Lower leg skin (tissue), 4 donors: ENCODE results near the gene MVB12B. TPM values are rescaled to one million over a fixed set of nuclear protein-coding genes. Genes with fewer than 3 reads are reported as not detected.
A peak's percentile ranks its signal among the peaks of the same experiment; 100 is the strongest.

ENCODE experiments used
- DNase-seq, 2 donors: peaks; one replicate each; pipeline ENCODE4 v3.0.0-alpha.2; 2019; ENCODE audit warnings: low spot score in 2 of 2
- H3K4me3 ChIP-seq: fragments of 200-600 bp; sonication (generic); 2 replicates; pipeline ENCODE4 v1.5.1; 2017; ENCODE audit warnings: mild to moderate bottlenecking, low read depth; ENCODE audit not compliant: poor library complexity, severe bottlenecking
- CTCF ChIP-seq, 3 donors: fragments of 450-650 bp; IDR thresholded peaks; one replicate each; pipeline ENCODE4 v1.5.1; 2016; ENCODE audit warnings: antibody characterized with exemption in 3 of 3, mild to moderate bottlenecking in 3 of 3, moderate library complexity in 2 of 3
- POLR2A ChIP-seq, 2 donors: fragments of 450-650 bp; IDR thresholded peaks; one replicate each; pipeline ENCODE4 v1.6.1; 2016 to 2017; ENCODE audit warnings: antibody characterized with exemption in 2 of 2, mild to moderate bottlenecking in 1 of 2, moderate library complexity in 1 of 2
- WGBS, 2 donors: methylation state at CpG; one replicate each; pipeline ENCODE4 v1.1.5; 2018; 5-methylcytosine and 5-hydroxymethylcytosine counted together
- intact Hi-C: fragments of 100-400 bp; cut with DNase I; formaldehyde crosslinking; loops from one replicate; pipeline ENCODE4 v1.15.0; 2023; ENCODE audit warnings: low total_unique reads
- total RNA-seq, 4 donors: library from RNA; depleted of rRNA; stranded (reverse); fragments of >200 nt; gene quantifications; one replicate each; pipeline ENCODE4 v1.1.0, GENCODE V29; 2016

MVB12B gene
- total RNA-seq, 4 donors from 2014 or later: 8.6 to 12.5 (median 10.9) TPM

- TF ChIP-seq CTCF (IDR thresholded peaks at IDR 0.05) (no peak), POLR2A (IDR thresholded peaks at IDR 0.05) (no peak)
- intact Hi-C loops: no loop called here
- DNase-seq: peak in 1 of 2 donors; percentile 60
- WGBS, 2 donors: 91 to 95% methylated on average over 14 of the region's 14 CpGs
- H3K4me3 ChIP-seq: no peak overlapping the region
Measured at GRCh38 chr9:126453156-126453963, 126.7 kb downstream of the MVB12B start.

- intact Hi-C loops: no loop called here
- DNase-seq: peak in 1 of 2 donors; percentile 40
- no peak for TF ChIP-seq POLR2A (IDR thresholded peaks at IDR 0.05)
- TF ChIP-seq CTCF (IDR thresholded peaks at IDR 0.05): no peak
- WGBS, 2 donors: 89 to 92% methylated on average over 4 of the region's 4 CpGs
- no peak overlapping the region for H3K4me3 ChIP-seq
Measured at GRCh38 chr9:126454215-126454614, 127.6 kb downstream of the MVB12B start.

- no peak overlapping the region for H3K4me3 ChIP-seq
- intact Hi-C loops: no loop called here
- DNase-seq: peak in 1 of 2 donors; percentile 57
- TF ChIP-seq POLR2A (IDR thresholded peaks at IDR 0.05) (no peak), CTCF (IDR thresholded peaks at IDR 0.05) (no peak)
- WGBS, 2 donors: 96 to 99% methylated on average over 9 of the region's 9 CpGs
Measured at GRCh38 chr9:126454795-126455194, 128.2 kb downstream of the MVB12B start.

GRCh38 chr9:126456441-126457174, 130.0 kb downstream of the MVB12B start:
- intact Hi-C loops: no loop called here
- peak in 1 of 2 donors; percentile 79 for DNase-seq
- H3K4me3 ChIP-seq: no peak overlapping the region
- TF ChIP-seq POLR2A (IDR thresholded peaks at IDR 0.05): no peak
- no peak for TF ChIP-seq CTCF (IDR thresholded peaks at IDR 0.05)
- WGBS, 2 donors: 49 to 56% methylated on average over 16 of the region's 16 CpGs

- no peak overlapping the region for H3K4me3 ChIP-seq
- intact Hi-C loops: no loop called here
- TF ChIP-seq CTCF (IDR thresholded peaks at IDR 0.05): no peak
- no peak for TF ChIP-seq POLR2A (IDR thresholded peaks at IDR 0.05)
- 92 to 94% methylated on average over 5 of the region's 5 CpGs for WGBS, 2 donors
- peak in 1 of 2 donors; percentile 72 for DNase-seq
Measured at GRCh38 chr9:126457175-126457547, 130.5 kb downstream of the MVB12B start.
